Measurements from ENCODE around the gene ECI2.
"Not testable (repeated sequence)": the region's sequence is repeated elsewhere in the genome, so short reads cannot be mapped to it uniquely, and the experiment has no call there.

DNA sequence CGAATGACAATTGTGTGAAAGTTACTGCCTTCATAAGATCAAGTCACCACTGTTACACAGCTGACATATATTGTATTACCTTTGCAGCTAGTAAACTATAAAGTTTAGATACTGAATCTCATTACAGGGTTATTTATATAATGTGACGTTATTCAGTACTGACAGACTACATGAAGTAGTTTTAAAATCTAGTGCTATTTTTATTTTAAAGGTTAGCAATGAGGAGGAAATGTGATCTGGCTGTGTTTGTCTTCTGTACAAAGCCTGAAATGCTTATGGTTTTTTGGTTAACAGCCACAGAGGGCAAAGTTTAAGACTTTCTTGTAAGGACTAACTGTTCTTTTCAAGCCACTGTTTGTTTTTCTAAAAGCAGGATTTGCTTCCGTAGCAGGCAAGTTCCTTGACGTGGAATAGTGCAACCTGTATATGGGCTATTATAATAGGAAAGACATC, 26.0 kb downstream of the ECI2 start:
- TF ChIP-seq, protein P1, sequence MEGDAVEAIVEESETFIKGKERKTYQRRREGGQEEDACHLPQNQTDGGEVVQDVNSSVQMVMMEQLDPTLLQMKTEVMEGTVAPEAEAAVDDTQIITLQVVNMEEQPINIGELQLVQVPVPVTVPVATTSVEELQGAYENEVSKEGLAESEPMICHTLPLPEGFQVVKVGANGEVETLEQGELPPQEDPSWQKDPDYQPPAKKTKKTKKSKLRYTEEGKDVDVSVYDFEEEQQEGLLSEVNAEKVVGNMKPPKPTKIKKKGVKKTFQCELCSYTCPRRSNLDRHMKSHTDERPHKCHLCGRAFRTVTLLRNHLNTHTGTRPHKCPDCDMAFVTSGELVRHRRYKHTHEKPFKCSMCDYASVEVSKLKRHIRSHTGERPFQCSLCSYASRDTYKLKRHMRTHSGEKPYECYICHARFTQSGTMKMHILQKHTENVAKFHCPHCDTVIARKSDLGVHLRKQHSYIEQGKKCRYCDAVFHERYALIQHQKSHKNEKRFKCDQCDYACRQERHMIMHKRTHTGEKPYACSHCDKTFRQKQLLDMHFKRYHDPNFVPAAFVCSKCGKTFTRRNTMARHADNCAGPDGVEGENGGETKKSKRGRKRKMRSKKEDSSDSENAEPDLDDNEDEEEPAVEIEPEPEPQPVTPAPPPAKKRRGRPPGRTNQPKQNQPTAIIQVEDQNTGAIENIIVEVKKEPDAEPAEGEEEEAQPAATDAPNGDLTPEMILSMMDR (IDR thresholded peaks at IDR 0.05; ENCODE audit: low read length), result not testable (repeated sequence)
- not testable (repeated sequence) for TF ChIP-seq EZH2 (IDR thresholded peaks at IDR 0.05; ENCODE audit: borderline replicate concordance, low read length)

All from OCI-LY1 (cell line).